NCI-H128 (cell line): ENCODE data around the gene PSMC2.
A peak's percentile ranks its signal among the peaks of the same experiment; 100 is the strongest.

Experiments used
- DNase-seq: peaks from one replicate; lab custom pipeline; 2025; ENCODE audit not compliant: unreplicated experiment; lab: John Stamatoyannopoulos, UW

The PSMC2 gene

DNA sequence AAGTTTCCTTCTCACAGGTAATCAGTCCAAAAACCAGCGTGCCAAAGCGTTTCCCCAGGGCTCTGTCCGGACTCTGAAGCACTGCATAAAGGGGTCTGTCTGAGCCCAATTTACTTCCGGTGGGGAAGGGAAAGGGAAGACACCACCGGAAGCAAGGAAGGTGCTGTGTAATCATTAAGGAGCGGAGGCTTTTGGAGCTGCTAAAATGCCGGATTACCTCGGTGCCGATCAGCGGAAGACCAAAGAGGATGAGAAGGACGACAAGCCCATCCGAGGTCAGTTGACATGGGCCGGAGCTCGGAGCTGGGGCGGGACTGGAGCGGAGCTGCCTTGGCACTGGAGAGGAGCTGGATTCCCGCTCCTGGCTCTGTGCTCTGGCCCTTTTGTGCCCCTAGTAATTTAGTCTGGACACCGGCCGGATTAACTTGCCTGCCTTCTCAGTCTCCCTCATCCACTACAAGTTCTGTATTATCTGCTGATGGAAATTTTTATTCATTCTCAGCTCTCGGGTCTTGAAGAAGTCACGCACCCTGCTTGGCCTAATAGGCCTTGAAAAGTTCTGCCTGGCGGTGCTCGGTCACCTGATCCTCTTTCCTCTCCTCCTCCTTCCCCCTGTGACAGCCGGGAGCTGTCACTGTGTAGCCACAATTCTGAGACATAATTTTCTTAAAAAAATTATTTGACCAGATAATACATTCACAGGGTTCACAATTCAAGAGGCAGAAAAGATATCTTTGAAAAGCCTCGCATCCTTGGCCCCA, at the start of gene PSMC2:
PSMC2 (plus strand) TSS at position 137 of the 761 bp plus-strand sequence; CDS start at position 206, 69 bp downstream.
- DNase-seq = peak; percentile 56

DNA sequence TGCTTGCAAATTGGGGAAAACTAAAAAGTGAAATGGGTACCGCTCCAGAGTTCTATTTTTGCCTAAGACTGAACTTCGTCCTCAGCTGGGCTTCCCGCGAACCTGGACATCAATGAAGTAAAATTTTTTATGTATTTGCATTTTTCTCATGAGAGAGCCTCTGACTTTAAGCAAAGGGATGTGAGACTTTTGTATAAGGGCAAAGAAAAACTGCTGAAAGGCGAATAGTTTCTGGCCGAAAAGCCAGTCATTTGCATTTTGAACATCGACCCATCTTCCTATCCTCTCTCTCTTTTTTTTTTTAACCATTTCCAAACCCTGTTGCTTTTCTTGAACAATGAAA, 49.6 kb upstream of the PSMC2 start:
- no peak for DNase-seq

DNA sequence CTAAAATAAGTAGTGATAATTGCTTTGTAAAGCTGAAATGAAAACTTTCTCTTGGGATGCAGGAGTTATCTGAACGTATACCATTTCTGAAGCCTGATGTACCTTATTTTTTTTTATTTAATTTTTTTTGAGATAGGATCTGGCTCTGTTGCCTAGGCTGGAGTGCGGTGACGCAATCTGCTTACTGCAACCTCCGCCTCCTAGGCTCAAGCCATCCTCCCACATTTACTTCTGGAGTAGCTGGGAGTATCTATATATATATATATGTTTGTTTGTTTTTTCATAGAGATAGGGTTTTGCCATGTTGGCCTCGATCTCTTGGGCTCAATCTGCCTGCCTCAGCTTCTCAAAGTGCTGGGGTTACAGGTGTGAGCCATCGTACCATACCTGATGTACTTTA, 47.8 kb upstream of the PSMC2 start:
- DNase-seq = no peak

DNA sequence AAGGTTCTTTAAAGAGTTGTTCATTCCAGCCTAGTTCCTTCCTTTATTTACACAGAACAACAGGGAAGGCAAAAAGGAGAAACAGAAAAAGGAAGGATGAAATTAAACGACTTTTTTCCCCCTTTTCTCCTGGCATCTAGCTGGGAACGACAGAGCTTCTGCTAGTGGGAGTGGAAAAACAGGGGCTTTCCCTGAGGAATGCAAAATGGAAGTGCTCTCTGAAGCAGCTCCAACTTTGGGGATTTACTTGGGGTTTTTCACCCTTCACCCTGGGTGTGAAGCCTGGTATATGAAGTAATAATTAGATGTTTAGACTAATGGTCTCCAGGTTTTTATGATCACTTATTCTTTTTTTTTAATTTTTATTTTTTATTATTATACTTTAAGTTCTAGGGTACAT, 46.0 kb upstream of the PSMC2 start:
- DNase-seq = no peak

DNA sequence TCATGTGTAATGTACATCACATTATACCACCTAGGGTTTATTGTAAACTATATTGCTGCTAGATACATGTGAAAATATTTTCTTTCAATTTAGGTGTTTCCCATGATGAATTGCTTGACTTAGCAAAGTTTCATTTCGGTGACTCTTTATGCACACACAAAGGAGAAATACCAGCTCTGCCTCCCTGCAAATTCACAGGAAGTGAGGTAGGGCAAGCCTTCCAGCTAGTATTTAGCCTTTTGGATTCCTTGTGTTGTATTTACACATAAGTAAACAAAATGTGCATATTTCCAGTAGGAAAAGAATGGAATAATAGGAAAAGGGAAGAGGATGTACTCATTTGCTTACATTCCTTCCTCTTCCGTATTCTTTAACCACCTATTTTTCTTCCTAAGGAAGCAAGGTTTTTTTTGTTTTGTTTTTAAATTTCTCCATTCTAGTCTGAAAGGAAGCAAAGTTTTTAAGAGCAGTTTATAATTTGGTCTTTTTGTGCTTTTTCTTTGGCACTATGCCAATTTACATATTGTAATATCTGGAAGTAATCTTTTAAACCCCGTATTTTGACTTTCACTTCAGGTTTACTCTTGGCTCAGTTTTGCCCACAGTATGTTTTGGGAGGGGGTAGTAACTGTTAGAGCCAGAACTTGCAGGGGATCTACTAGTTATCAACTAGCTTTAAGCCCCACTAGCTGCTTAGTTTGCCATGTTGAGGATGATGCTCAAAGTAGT, 39.8 kb upstream of the PSMC2 start:
- DNase-seq = no peak

DNA sequence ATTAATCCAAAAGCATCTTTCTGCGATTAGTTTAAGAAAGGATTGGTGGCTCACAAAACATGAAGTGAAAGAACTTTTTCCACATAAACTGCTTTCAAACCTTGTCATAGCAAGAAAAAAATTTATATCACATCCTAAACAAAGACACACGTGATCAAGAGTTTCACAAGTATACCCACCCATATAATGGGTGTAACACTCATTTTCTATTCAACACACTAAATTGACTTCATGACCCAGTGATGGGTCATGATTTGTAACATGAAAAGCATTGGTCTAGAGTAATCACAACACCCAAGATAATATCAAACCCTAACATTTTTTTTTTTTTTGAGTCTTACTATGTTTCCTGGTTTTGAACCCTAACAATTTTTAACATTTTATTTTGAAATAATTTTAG, 32.6 kb upstream of the PSMC2 start:
- no peak for DNase-seq

DNA sequence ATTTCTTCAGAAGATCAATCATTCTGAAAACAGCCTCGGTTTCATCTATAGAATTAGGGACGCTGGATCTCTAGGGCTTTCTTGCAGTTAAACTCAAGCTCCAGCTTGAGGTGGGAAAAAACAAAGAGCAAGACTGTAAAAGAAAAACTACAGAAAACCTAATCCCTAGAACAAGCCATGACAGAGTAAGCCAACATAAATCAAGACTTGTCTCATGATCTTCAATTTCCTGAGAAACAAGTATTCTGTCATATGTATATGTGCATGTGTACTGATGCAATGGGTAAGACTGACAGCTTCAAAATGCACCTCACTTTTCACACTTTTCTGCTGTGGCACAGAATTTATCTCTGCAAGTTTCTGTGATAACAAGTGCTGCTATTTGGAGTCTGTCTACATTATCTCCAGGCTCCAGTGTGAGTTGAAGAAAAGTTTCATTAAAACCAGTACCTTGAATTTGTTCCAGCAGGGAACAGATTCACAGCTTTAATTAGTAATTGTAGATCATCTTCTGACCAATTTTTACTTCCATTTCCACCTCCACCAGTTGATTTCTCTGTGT, 31.0 kb upstream of the PSMC2 start:
- DNase-seq = no peak

DNA sequence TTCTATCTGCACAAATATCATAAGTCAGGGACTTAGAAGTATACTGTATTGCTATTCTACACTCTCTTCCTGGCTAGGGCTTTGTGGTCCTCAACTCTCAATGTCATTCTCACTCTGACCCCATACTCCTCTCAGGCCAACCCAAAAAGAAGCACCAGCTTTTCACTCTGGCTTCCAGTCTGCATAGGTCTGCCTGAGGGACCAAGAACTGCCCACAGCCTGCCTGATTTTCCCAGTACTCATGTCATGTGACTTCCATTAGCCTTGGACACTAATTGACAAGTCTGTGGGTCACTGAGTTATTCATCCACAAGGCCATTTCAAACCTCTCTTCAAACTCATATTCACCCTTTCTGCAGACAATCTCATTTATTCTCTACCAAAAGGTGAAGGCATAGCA, 30.4 kb upstream of the PSMC2 start:
- no peak for DNase-seq

DNA sequence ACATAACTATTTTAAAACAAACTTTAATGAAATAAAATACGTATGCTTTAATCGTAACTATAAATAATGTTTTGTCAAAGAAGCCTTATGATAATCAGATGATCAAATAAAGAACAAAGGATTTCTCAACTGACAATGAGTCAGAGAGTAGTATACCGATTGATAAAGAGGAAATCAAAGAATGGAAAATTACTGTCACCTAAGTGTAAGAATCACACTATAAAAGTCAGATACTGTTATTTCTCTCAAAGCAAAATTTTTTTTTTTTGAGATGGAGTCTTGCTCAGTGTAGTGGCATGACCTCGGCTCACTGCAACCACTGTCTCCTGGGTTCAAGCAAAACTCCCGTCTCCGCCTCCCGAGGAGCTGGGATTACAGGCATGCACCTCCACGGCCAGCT, 21.7 kb upstream of the PSMC2 start:
- DNase-seq = no peak

DNA sequence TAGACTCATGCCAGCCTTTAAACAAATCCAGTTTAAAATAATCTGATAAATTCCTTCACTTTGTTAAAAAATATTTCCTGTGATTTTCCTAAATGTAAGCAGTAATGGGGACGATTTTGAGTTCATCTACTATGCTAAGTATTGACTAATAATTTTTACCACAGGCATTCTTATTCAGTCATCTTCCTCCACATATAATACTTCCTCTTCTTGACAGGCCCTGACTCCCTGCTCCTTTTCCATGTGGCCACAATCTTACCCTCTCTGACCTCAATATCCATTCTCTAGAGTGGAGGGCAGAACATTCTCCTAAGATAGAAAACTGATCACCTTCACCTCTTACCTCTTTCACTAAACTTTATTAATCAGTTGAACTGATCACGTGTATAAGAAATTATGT, 10.7 kb upstream of the PSMC2 start:
- no peak for DNase-seq

DNA sequence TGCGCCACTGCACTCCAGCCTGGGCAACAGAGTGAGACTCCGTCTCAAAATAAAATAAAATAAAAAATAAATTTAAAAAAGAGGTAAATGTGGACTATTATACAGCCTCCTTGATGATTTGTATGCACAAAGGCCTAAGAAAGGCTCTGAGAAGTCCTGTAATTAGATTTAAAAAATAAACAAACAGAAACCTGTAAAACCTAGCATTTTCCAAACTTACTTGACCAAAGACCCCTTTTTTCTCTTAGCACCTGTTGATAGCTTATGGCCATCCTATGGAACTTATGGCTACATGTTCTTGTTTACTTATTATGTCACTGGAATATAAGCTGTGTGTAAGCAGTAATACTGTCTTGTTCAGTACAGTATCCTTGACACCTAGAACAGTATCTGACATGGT, 8.6 kb upstream of the PSMC2 start:
- no peak for DNase-seq

DNA sequence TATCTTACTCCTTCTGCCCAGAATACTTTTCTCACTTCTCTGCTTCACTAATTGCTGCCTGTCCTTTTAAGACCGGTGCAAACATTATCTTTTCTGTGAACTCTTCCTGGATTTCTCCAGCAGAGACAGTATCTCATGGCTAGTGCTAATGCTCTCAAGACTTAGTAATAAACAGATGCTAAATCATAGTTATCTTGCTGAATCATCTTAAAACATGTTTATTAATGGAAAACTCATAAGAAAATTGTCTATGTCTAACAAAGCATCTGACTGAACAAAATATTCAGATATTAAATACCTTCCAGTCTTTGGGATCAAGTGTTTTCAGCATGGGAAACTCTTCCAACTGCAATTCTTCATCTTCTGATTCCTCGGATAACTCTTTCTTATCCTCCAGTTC, 6.0 kb upstream of the PSMC2 start:
- DNase-seq = no peak

DNA sequence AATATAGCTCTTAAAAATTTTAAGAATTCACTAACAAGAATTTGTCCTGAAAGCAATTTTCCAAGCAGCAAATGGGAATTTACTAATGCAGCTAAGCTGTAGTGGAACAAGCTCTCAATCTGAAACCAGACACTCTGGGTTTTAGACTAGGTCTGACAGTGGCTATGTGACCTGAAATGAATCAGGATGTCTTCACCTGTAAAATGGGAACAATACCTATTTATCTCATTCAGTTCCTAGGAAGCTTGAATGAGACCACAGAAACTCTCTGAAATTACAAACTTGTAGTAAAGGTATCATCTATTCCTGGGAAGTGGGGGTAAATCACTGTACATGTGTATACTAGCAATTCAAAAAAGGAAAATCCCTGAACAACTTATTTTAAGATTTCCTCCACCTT, 4.1 kb upstream of the PSMC2 start:
- no peak for DNase-seq

DNA sequence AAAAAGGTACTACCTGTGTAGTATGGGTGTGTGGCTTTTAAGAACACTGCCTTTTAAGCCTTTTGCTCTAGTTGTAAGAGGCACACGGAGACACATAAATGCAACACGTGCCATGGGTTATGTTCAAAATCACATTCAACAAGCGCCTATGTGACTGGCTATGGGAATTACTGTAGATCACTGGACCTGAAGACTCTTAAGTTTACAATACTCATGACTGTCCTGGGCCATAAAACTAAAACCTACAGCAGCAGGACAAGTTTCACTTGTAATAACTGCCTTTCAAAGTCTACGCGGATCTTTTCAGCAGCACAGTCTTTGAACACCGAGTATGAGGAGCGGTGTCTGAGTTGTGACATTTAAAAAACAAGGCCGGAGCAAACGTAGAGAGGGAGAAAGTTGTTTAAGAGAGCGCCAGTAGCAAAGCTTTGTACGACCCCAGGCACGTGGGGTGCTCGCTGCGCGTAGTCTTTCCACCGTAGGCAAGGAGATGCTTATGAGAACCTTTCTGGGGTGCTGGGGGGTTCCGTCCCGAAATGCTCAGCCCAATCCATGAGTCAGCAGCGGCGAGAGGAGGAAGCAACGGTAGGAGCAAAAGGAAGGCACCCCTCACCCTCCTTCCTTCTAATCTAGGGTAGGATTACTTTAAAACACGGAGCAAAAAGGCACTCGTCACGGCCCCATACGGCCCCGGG, 3.5 kb upstream of the PSMC2 start:
- DNase-seq = no peak

DNA sequence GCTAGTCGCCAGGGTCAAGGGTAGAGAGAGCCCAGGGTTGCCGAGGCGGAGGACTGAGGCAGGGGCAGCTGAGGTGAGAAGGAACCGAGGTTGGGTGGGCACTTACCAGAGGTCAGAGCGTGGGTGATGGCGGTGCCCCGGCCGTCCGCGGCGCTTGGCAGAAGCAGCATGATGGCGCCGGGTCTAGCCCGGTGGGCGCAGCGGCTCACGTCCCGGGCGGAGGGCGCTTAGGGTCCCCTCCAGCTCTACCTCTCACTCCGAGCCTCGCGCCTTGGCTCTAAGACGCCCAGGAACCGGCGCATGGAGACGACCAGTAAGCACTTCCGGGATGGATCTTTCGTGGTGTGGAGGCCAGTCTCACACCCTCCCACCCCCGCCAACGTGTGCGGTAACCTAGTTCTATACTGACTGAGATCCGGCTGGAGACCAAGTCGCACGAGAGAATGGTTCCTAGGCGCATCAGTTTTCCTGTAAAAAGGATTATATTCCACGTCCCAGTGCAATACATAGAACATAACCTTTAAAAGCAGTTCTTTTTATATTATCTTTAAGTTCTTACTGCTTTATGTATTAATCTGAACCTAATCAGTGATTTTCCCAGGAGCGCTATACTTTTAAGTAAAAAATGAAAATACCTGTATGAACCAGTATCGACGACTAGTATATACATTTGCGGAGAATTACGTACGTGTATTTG, 2.8 kb upstream of the PSMC2 start, which contains the start of gene DNAJC2:
DNAJC2 (minus strand) TSS at position 315 of the 697 bp plus-strand sequence; CDS start at position 170, 145 bp downstream.
- DNase-seq = peak; percentile 62

DNA sequence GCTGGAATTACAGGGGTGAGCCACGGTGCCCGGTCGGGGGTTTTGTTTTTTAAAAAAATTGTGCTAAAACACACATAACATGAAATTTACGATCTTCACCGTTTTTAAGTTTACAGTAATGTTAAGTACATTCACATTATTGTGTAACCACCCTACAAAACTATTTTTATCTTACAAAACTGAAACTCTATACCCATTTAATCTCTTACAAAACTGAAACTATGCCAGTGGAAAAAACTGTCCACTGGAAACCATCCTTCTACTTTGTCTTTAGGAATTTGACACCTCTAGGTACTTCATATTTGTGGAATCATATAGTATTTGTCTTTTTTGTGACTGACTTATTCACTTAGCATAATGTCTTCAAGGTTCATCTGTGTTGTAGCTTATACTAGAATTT, 1.0 kb upstream of the PSMC2 start:
- no peak for DNase-seq

DNA sequence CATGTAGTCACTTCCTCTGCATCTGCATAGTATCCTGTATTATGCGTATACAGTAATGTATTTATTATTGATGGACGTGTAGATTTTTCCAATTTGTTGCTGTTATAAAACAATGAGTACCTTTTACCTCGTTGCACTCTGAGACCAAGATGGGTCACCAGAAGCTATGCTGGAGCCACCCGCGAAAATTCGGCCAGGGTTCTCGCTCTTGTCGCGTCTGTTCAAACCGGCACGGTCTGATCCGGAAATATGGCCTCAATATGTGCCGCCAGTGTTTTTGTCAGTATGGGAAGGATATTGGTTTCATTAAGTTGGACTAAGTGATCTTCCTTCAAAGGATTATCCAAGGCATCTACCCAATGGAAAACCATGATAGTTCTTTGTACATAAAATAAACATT, 1.0 kb downstream of the PSMC2 start:
- DNase-seq = no peak

DNA sequence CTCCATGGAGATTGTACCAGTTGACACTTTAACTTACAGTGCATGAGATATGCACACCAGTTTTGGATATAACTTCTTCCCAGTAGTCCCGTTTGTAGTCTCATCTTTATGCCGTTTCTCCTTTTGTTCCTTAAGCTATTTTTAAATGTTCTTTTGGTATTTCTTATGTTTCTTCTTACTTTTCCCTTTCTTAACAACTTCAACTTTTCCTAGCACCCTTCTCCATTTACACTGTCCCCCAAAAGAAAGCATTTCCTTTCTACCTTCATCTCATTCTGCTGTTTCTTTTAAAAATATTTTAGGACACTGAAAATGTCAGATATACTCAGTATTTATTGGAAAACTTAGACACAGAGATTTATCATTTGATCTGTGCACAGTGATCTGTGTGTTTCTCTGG, 1.5 kb downstream of the PSMC2 start:
- no peak for DNase-seq

DNA sequence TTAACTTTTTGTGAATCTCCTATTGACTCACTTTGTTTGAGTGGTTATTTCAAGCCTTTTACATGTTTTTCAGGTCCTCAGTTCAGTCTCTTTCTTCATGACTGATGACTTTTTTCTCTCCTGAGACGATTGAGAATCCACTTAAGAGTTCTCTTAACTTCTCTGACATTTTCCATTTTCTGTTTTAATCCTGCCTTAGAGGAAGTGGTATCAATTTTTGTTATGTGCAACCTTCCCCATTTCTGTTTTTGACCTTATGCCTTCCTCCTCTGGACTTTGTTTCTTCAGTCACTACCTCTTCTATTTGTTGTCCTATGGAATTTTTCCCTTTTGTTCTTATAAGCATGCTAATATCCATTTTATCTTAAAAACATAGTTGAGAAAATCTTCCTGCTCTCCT, 2.4 kb downstream of the PSMC2 start:
- DNase-seq = no peak

DNA sequence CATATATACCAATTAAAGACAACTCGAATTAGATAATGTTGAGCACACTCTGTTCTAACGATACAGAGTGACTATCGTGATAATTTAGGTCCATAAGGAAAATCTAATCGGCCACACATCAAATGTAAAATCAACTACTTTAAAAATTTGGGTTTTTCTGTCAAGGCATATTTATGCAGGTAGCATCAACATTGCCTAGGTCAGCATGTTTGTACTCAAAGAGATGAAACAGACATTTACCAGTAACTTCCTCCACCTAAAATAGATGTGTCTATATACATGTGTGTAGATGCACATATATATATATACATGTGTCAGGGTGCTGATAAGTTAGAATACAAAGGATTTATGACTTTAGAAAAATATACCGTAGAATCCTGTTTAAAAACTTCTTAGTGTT, 22.0 kb downstream of the PSMC2 start:
- no peak for DNase-seq
